ENCODE data around the gene NRDC. TPM values are rescaled to one million over a fixed set of nuclear protein-coding genes. Genes with fewer than 3 reads are reported as not detected.
A peak's percentile ranks its signal among the peaks of the same experiment; 100 is the strongest.

NRDC gene
- total RNA-seq, 4 donors from 2014 or later: 63.4 to 116 (median 87.1) TPM

GRCh38 chr1:51799372-51799771 lies 79.2 kb downstream of the NRDC start:
- no peak for DNase-seq
- TF ChIP-seq CTCF (IDR thresholded peaks at IDR 0.05): no peak
- H3K36me3 ChIP-seq: peaks cover 0 to 73% (median 24%) of the 10 kb centered on the region in 4 donors
- H3K27me3 ChIP-seq: no peaks in the 10 kb centered on the region
- H3K27ac ChIP-seq: no peak overlapping the region
- H3K4me3 ChIP-seq: no peak overlapping the region
- WGBS, 2 donors (ENCODE audit: low coverage in 1 of 2): 79 to 81% methylated on average over 2 of the region's 2 CpGs
- no peaks in the 10 kb centered on the region for H3K9me3 ChIP-seq
- H3K4me1 ChIP-seq: no peaks in the 10 kb centered on the region
- in situ Hi-C loops (cut with MboI; ENCODE audit: low pct_ligation_motif_present in 1 of 4, low pct_unique_long_range_greater_than_20kb in 1 of 4, low sequenced_read_pairs in 3 of 4): no loop called here
- intact Hi-C loops (cut with DNase I; ENCODE audit: low total_unique reads): no loop called here

DNA sequence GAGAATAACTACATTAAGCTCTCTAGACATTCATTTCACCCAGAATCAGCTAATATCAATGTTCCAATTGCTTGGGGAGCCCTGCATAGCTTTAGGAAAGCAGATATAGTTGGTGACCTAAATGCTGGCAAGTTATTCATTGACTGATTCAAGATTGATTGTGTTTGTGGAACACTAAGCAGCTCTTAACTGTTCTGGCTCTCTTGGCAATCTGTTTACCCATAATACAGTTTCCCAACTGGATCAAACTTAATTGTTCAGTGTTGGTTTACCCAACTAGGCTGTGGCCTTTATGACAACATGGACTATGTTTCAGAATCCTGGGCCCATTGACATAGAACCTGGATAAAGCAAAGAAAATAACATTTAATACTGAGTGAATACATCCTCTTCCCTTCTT lies 83.7 kb downstream of the NRDC start:
- intact Hi-C loops (cut with DNase I; ENCODE audit: low total_unique reads) (no loop called here), in situ Hi-C loops (cut with MboI; ENCODE audit: low pct_ligation_motif_present in 1 of 4, low pct_unique_long_range_greater_than_20kb in 1 of 4, low sequenced_read_pairs in 3 of 4) (no loop called here)
- Histone ChIP-seq H3K4me1 (no peaks in the 10 kb centered on the region), H3K27ac (no peak overlapping the region), H3K27me3 (no peaks in the 10 kb centered on the region), H3K4me3 (no peak overlapping the region), H3K36me3 (peaks cover 0 to 77% (median 22%) of the 10 kb centered on the region in 4 donors), H3K9me3 (no peaks in the 10 kb centered on the region)
- TF ChIP-seq POLR2AphosphoS5 (IDR thresholded peaks at IDR 0.05): no peak
- no peak for TF ChIP-seq EP300 (IDR thresholded peaks at IDR 0.05; ENCODE audit: low read depth)
- TF ChIP-seq CTCF (IDR thresholded peaks at IDR 0.05): no peak
- no peak for TF ChIP-seq POLR2A (IDR thresholded peaks at IDR 0.05)
- no peak for DNase-seq

DNA sequence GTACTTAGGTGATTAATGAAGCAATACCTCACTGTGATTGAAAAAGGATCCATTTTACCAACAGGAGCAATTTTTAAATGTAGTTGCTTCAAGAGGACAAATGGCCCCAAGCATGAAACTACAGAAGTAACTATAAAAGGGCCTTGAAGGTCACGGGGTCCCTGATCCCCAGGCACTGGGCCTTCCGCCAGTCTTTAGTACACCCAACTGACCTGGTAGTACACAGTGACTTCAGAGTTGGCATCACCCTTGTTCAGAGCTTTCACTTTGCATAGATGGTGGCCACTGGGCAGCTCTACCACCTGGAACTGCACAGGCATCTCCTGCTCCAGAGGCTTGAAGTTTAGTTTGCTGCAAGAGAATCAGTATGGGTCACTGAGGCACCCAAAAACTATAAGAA lies 84.3 kb downstream of the NRDC start:
- 93% methylated on average over 2 of the region's 2 CpGs; no CpG with 5 or more reads in 1 of the 2 donors for WGBS, 2 donors (ENCODE audit: low coverage in 1 of 2)
- in situ Hi-C loops (cut with MboI; ENCODE audit: low pct_ligation_motif_present in 1 of 4, low pct_unique_long_range_greater_than_20kb in 1 of 4, low sequenced_read_pairs in 3 of 4) (no loop called here), intact Hi-C loops (cut with DNase I; ENCODE audit: low total_unique reads) (no loop called here)
- DNase-seq: no peak
- no peaks in the 10 kb centered on the region for H3K27me3 ChIP-seq
- H3K4me3 ChIP-seq: no peak overlapping the region
- H3K36me3 ChIP-seq: peaks cover 0 to 77% (median 22%) of the 10 kb centered on the region in 4 donors
- no peaks in the 10 kb centered on the region for H3K4me1 ChIP-seq
- no peaks in the 10 kb centered on the region for H3K9me3 ChIP-seq
- no peak for TF ChIP-seq CTCF (IDR thresholded peaks at IDR 0.05)
- no peak for TF ChIP-seq EP300 (IDR thresholded peaks at IDR 0.05; ENCODE audit: low read depth)
- TF ChIP-seq POLR2A (IDR thresholded peaks at IDR 0.05): no peak
- TF ChIP-seq POLR2AphosphoS5 (IDR thresholded peaks at IDR 0.05): no peak
- no peak overlapping the region for H3K27ac ChIP-seq

DNA sequence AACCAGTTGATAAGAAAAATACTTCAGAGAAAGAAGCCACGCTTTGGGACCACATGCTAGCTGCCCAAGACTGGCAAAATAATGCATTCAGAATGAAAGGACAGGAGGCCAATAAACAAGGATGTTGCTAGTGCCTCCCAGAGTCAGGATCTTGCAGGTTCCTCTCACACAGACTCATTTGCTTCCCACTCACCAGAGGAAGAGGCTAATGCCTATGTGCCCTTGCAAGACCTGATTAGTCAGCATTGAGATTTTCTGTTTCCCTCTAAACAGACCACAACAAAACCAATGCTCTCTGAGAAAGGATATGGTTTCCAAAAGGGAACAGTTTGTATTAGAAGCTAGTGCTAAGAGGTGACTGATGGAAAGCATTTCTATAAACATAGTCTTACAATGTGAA lies 85.7 kb downstream of the NRDC start:
- no peaks in the 10 kb centered on the region for H3K27me3 ChIP-seq
- TF ChIP-seq EP300 (IDR thresholded peaks at IDR 0.05; ENCODE audit: low read depth): no peak
- peak in 1 of 3 donors; percentile 10 for TF ChIP-seq POLR2AphosphoS5 (IDR thresholded peaks at IDR 0.05)
- TF ChIP-seq POLR2A (IDR thresholded peaks at IDR 0.05): no peak
- in situ Hi-C loops (cut with MboI; ENCODE audit: low pct_ligation_motif_present in 1 of 4, low pct_unique_long_range_greater_than_20kb in 1 of 4, low sequenced_read_pairs in 3 of 4): no loop called here
- no peaks in the 10 kb centered on the region for H3K9me3 ChIP-seq
- intact Hi-C loops (cut with DNase I; ENCODE audit: low total_unique reads): no loop called here
- WGBS, 2 donors (ENCODE audit: low coverage in 1 of 2): 88 to 100% methylated on average over 1 of the region's 1 CpG
- H3K4me1 ChIP-seq: no peaks in the 10 kb centered on the region
- H3K27ac ChIP-seq: no peak overlapping the region
- H3K36me3 ChIP-seq: peaks cover 0 to 76% (median 26%) of the 10 kb centered on the region in 4 donors
- H3K4me3 ChIP-seq: no peak overlapping the region
- no peak for DNase-seq

GRCh38 chr1:51791888-51792287 lies 86.6 kb downstream of the NRDC start:
- Histone ChIP-seq H3K36me3 (peaks cover 0 to 67% (median 28%) of the 10 kb centered on the region in 4 donors), H3K4me3 (no peak overlapping the region), H3K27me3 (no peaks in the 10 kb centered on the region), H3K4me1 (no peaks in the 10 kb centered on the region), H3K27ac (no peak overlapping the region), H3K9me3 (no peaks in the 10 kb centered on the region)
- in situ Hi-C loops (cut with MboI; ENCODE audit: low pct_ligation_motif_present in 1 of 4, low pct_unique_long_range_greater_than_20kb in 1 of 4, low sequenced_read_pairs in 3 of 4): no loop called here
- DNase-seq: no peak
- intact Hi-C loops (cut with DNase I; ENCODE audit: low total_unique reads): no loop called here
- TF ChIP-seq POLR2AphosphoS5 (IDR thresholded peaks at IDR 0.05): no peak
- TF ChIP-seq POLR2A (IDR thresholded peaks at IDR 0.05): no peak
- TF ChIP-seq EP300 (IDR thresholded peaks at IDR 0.05; ENCODE audit: low read depth): no peak
- no peak for TF ChIP-seq CTCF (IDR thresholded peaks at IDR 0.05)
- WGBS, 2 donors (ENCODE audit: low coverage in 1 of 2): 80 to 92% methylated on average over 1 of the region's 1 CpG
